NT2/D1 (cell line): ENCODE results near the gene CEP95.

Experiments used
- DNase-seq: peaks from one replicate; pipeline ENCODE4 v3.0.0-alpha.2; 2011; ENCODE audit warnings: low read depth, low spot score
- H3K27me3 ChIP-seq: 2 replicates; pipeline ENCODE4 v1.6.0; 2011; ENCODE audit warnings: mild to moderate bottlenecking; ENCODE audit not compliant: insufficient read length, insufficient read depth
- H3K36me3 ChIP-seq: 2 replicates; pipeline ENCODE4 v1.6.1; 2011; ENCODE audit warnings: mild to moderate bottlenecking, low read length, mixed read lengths; ENCODE audit not compliant: insufficient read depth, insufficient read length
- H3K4me1 ChIP-seq: 2 replicates; pipeline ENCODE4 v1.5.1; 2011; ENCODE audit not compliant: insufficient read depth, insufficient read length
- H3K4me3 ChIP-seq: 2 replicates; pipeline ENCODE4 v1.5.1; 2011; ENCODE audit warnings: low read depth; ENCODE audit not compliant: insufficient read length
- H3K9ac ChIP-seq: 2 replicates; pipeline ENCODE4 v1.6.0; 2011; ENCODE audit warnings: low read depth; ENCODE audit not compliant: insufficient read length
- H3K9me3 ChIP-seq: 2 replicates; pipeline ENCODE4 v1.5.1; 2011; ENCODE audit warnings: mild to moderate bottlenecking, low read length; ENCODE audit not compliant: insufficient read depth
- SUZ12 ChIP-seq: IDR thresholded peaks from 2 replicates; pipeline ENCODE4 v1.6.1; 2011; ENCODE audit not compliant: insufficient read length, insufficient read depth; ENCODE audit errors: extremely low read depth
- YY1 ChIP-seq: IDR thresholded peaks from 2 replicates; pipeline ENCODE4 v1.6.1; 2011; ENCODE audit not compliant: insufficient read length, insufficient read depth
- ZNF274 ChIP-seq: IDR thresholded peaks from 2 replicates; pipeline ENCODE4 v1.6.1; 2011; ENCODE audit warnings: mild to moderate bottlenecking, low read depth, low read length

CEP95 gene

GRCh38 chr17:64585146-64585545 is 78.4 kb downstream of the CEP95 start:
- Histone ChIP-seq H3K4me3 (no peak overlapping the region), H3K9ac (no peak overlapping the region), H3K36me3 (peaks cover 48% of the 10 kb centered on the region), H3K9me3 (no peaks in the 10 kb centered on the region), H3K4me1 (no peaks in the 10 kb centered on the region), H3K27me3 (no peaks in the 10 kb centered on the region)
- no peak for TF ChIP-seq YY1
- no peak for TF ChIP-seq ZNF274
- TF ChIP-seq SUZ12: no peak
- DNase-seq: no peak
